HG03442 (cell line): ENCODE results near the gene ZNF524.

Source experiments
- ATAC-seq: cut with Tn5 transposase; IDR thresholded peaks from one replicate; pipeline ENCODE4 v1.9.1; 2021; ENCODE audit warnings: mild to moderate bottlenecking, moderate library complexity; ENCODE audit not compliant: unreplicated experiment

The ZNF524 gene

GRCh38 chr19:55601084-55601483 is 996 bp downstream of the ZNF524 start:
- ATAC-seq: no peak

- no peak for ATAC-seq
Measured at GRCh38 chr19:55602104-55603001, 2.3 kb downstream of the ZNF524 start.

- ATAC-seq: no peak
Measured at GRCh38 chr19:55603115-55603514, 3.0 kb downstream of the ZNF524 start.

GRCh38 chr19:55603581-55604292 is 3.6 kb downstream of the ZNF524 start:
- no peak for ATAC-seq

- ATAC-seq: peak; percentile 73
Measured at GRCh38 chr19:55605207-55605636, 5.1 kb downstream of the ZNF524 start.

- ATAC-seq: peak; percentile 15
Measured at GRCh38 chr19:55605637-55606470, 5.8 kb downstream of the ZNF524 start, which contains the start of gene ZNF865. Gene ZNF865 (plus strand): TSS chr19:55605647. CDS start chr19:55613619, 7,972 bp downstream.

GRCh38 chr19:55606471-55606787 is 6.3 kb downstream of the ZNF524 start:
- no peak for ATAC-seq

GRCh38 chr19:55606817-55607216 is 6.7 kb downstream of the ZNF524 start:
- ATAC-seq: no peak

GRCh38 chr19:55609326-55609725 is 9.2 kb downstream of the ZNF524 start:
- no peak for ATAC-seq

- no peak for ATAC-seq
Measured at GRCh38 chr19:55611300-55611982, 11.4 kb downstream of the ZNF524 start.

- ATAC-seq: no peak
Measured at GRCh38 chr19:55611983-55612645, 12.0 kb downstream of the ZNF524 start.

GRCh38 chr19:55613396-55613795 is 13.3 kb downstream of the ZNF524 start:
- no peak for ATAC-seq

- no peak for ATAC-seq
Measured at GRCh38 chr19:55613930-55614710, 14.0 kb downstream of the ZNF524 start.

GRCh38 chr19:55614711-55615542 is 14.8 kb downstream of the ZNF524 start:
- no peak for ATAC-seq

GRCh38 chr19:55615543-55616394 is 15.7 kb downstream of the ZNF524 start:
- ATAC-seq: no peak

- no peak for ATAC-seq
Measured at GRCh38 chr19:55616395-55616875, 16.3 kb downstream of the ZNF524 start.

- ATAC-seq: no peak
Measured at GRCh38 chr19:55617426-55617825, 17.3 kb downstream of the ZNF524 start.
